Neural crest cell (in vitro differentiated cells): Measurements from ENCODE around the gene SMOC1. TPM values are rescaled to one million over a fixed set of nuclear protein-coding genes. Genes with fewer than 3 reads are reported as not detected.

Source experiments
- DNase-seq: peaks from one replicate; pipeline ENCODE4 v3.0.0; 2021; ENCODE audit warnings: low read depth, mixed read lengths, low spot score
- H3K27ac Mint-ChIP-seq: one replicate; pipeline ENCODE4 v1.8.0; 2021; ENCODE audit warnings: mild to moderate bottlenecking, mixed read lengths; ENCODE audit not compliant: unreplicated experiment
- H3K27me3 Mint-ChIP-seq: 2 replicates; pipeline ENCODE4 v1.8.0; 2021; ENCODE audit warnings: low read depth, mild to moderate bottlenecking, mixed read lengths
- H3K36me3 Mint-ChIP-seq: 2 replicates; pipeline ENCODE4 v1.8.0; 2021; ENCODE audit warnings: low read depth, mild to moderate bottlenecking, mixed read lengths
- H3K4me1 Mint-ChIP-seq: 2 replicates; pipeline ENCODE4 v1.8.0; 2021; ENCODE audit warnings: mixed read lengths
- H3K4me3 Mint-ChIP-seq: one replicate; pipeline ENCODE4 v1.8.0; 2021; ENCODE audit warnings: mild to moderate bottlenecking, mixed read lengths
- H3K9me3 Mint-ChIP-seq: 2 replicates; pipeline ENCODE4 v1.8.0; 2021; ENCODE audit warnings: mixed read lengths
- CTCF ChIP-seq: fragments of 200-600 bp; sonication (generic); conservative IDR thresholded peaks from 2 replicates; pipeline ENCODE4 v1.5.0; 2021; ENCODE audit warnings: antibody characterized with exemption, mild to moderate bottlenecking
- total RNA-seq: library from RNA; stranded (reverse); gene quantifications from 2 replicates; pipeline ENCODE4 v1.2.1, GENCODE V29; 2021

SMOC1 gene
- total RNA-seq, 1 donor from 2014 or later: 203 TPM

DNA sequence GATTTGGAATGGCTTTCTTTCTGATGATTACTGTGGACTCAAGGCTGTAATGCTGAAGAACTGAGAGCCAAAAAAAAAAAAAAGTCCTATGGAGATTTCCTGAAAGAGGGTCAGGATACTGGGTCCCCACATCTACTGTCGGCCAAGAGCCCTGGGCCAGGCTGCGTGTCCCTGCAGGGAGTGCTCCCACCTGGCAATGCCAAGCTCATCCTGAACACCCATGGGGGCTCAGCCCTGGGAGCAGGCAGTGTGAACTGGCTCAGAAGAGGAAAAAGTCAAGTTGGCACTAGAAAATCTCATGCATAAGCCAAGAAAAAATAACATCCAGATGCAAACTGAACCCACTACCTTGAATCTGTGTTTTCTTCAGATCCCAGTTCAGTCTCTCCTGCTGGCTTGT lies 35.0 kb upstream of the SMOC1 start:
- no peak for DNase-seq
- peaks cover 32% of the 10 kb centered on the region for H3K4me1 Mint-ChIP-seq
- H3K27me3 Mint-ChIP-seq: no peaks in the 10 kb centered on the region
- no peak overlapping the region for H3K4me3 Mint-ChIP-seq
- no peak overlapping the region for H3K27ac Mint-ChIP-seq
- no peak for TF ChIP-seq CTCF
- no peaks in the 10 kb centered on the region for H3K9me3 Mint-ChIP-seq
- no peaks in the 10 kb centered on the region for H3K36me3 Mint-ChIP-seq

GRCh38 chr14:69845050-69845581 lies 34.1 kb upstream of the SMOC1 start:
- H3K27ac Mint-ChIP-seq: no peak overlapping the region
- TF ChIP-seq CTCF: no peak
- peak overlapping the region; percentile 13 for H3K4me3 Mint-ChIP-seq
- H3K9me3 Mint-ChIP-seq: no peaks in the 10 kb centered on the region
- peaks cover 41% of the 10 kb centered on the region for H3K4me1 Mint-ChIP-seq
- no peaks in the 10 kb centered on the region for H3K36me3 Mint-ChIP-seq
- H3K27me3 Mint-ChIP-seq: no peaks in the 10 kb centered on the region
- no peak for DNase-seq

DNA sequence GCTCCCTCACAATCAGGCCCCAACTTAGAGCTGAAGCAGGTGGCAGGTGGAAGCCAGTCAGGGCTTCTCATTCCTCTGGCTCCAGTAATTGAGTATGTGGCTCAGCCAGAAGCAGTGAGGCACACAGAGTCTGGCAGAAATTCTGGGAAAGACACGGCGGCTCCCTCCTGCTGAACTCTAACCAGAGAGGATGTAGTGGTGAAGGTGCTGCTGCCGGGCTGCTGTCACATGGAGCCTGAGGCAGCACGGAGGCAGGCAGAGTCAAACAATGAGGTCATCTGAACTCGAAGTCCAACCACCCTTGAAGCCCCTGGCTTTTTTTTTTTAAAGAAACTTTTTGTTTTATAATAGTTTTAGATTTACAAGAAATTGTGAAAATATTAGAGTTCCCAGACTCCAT lies 33.4 kb upstream of the SMOC1 start:
- no peak for TF ChIP-seq CTCF
- peak overlapping the region; percentile 13 for H3K4me3 Mint-ChIP-seq
- H3K27ac Mint-ChIP-seq: no peak overlapping the region
- H3K9me3 Mint-ChIP-seq: no peaks in the 10 kb centered on the region
- H3K4me1 Mint-ChIP-seq: peaks cover 48% of the 10 kb centered on the region
- no peaks in the 10 kb centered on the region for H3K27me3 Mint-ChIP-seq
- no peak for DNase-seq
- H3K36me3 Mint-ChIP-seq: no peaks in the 10 kb centered on the region

GRCh38 chr14:69848156-69848555 lies 31.1 kb upstream of the SMOC1 start:
- Mint-ChIP-seq H3K4me1 (peaks cover 70% of the 10 kb centered on the region), H3K27ac (peak overlapping the region; percentile 60), H3K27me3 (no peaks in the 10 kb centered on the region), H3K9me3 (no peaks in the 10 kb centered on the region), H3K36me3 (no peaks in the 10 kb centered on the region), H3K4me3 (peak overlapping the region; percentile 63)
- TF ChIP-seq CTCF: no peak
- no peak for DNase-seq

DNA sequence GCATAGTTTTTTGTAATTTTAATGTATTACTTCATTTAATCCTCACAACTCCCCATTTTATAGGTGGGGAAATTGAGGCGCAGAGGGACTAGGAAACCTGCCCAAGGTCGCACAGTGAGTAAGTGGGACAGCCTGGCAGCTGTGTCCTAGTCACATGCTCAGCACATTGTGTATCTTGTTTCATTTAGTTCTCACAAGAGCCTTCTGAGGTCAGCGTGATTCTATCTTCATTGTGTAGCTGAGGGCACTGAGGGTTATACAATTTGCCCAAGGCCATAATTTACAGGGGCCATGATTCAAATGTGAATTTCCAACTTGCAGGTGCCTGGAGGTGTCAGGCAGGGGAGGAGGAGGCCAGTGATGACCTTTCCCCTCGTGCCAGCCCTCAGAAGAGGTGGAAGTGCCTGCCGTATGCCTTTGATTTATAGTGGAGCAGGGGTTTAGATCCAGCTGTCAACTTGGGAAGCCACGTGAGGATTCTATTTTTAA lies 30.3 kb upstream of the SMOC1 start:
- Mint-ChIP-seq H3K27me3 (no peaks in the 10 kb centered on the region), H3K4me3 (peak overlapping the region; percentile 63), H3K9me3 (no peaks in the 10 kb centered on the region), H3K27ac (peak overlapping the region; percentile 60), H3K4me1 (peaks cover 74% of the 10 kb centered on the region), H3K36me3 (no peaks in the 10 kb centered on the region)
- no peak for TF ChIP-seq CTCF
- no peak for DNase-seq
